Epidermal melanocyte (primary cell): ENCODE measurements around the gene TMEM200C.

Experiments
- DNase-seq: peaks from one replicate; pipeline ENCODE4 v3.0.0; 2011; ENCODE audit warnings: low spot score; ENCODE audit not compliant: insufficient read length

Gene TMEM200C

DNA sequence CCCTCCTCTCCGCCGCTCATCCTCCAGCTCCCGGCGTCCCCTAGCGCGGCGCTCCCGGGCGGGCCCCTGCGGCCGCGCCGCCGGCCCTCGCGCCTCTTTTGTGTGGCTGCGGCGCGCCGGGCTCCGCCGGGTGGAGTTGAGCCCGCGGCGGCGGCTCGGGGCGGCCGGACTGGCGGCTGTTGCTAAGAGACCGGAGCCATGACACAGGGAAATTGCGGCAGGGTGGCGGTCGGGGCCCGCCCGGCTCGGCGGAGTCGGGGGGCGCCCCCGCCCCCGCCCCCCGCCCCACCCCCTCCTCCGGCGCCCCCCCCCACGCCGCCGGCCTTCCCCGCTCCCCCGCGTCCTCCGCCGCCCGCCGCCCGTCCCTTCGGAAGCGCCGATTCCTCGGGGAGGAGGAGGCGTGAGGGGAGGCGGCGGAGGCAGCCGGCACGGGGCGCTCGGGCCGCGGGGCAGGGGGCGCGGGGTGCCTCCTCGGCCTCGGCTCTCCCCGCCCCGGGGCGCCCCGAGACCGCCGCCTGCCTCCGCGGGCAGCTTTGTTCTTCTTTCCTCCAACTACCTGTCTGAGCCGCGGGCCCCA lies at the start of gene TMEM200C:
Gene TMEM200C, minus strand, starts transcription at position 224 of the 577 bp plus-strand sequence. CDS start 3,459 bp downstream, outside the sequence.
- no peak for DNase-seq

DNA sequence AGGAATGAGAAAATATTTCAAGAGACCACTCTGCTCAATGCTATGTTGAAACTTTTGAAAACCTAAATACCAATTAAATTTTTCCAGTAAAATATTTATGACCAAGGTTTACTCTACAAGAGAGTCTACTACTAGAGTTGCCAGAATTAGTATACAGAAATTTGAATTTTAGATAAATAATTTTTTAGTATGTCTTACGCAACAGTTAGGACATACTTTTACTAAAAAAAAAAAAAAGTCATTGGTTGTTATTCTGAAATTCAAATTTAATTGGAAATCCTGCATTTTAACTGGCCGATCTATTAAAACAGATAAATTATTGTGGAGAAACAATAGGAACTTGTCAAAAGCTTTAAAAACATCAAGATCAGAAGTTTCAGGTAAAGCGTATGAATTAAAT lies 49.1 kb upstream of the TMEM200C start:
- no peak for DNase-seq

DNA sequence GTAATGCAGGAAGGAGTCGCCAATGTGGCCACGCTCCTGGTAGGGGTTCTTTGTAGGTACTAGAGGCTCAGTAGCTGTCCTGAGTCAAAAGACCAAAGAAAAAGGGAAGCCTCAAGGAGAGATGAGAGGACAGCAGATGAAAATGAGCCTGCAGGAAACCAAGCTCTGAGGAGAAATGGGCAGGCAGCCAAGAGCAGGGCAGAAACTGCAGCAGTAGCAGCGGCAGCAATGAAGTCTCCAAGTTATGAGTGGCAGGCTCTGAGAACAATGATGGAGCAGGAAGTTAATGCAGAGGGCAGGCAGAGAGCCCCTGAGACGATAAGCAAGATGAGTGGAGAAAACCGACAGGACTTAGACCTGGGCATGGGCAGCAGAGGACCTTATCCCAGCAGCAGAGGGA lies 48.2 kb upstream of the TMEM200C start:
- no peak for DNase-seq

- DNase-seq = no peak
Measured at GRCh38 chr18:5942591-5942990, 47.3 kb upstream of the TMEM200C start.

DNA sequence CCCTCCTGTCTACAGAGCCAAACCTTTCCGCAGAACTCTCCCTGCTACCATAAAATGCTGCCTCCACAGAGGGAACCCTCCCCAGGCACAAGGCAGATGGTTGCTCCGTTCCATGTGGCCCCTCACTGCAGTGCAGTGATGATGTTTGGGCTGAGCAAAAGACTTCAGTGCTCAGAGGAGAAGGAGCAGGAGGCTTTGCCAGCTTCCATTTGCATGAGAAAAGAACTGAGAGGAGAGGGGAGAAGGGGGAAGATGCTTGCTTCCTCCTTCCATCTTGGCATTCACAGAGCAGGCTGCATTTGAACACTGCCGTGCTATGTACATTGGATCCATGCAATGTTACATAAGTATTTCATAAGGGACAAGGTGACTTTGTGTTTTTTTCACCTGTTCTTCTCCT lies 46.6 kb upstream of the TMEM200C start:
- DNase-seq = no peak

DNA sequence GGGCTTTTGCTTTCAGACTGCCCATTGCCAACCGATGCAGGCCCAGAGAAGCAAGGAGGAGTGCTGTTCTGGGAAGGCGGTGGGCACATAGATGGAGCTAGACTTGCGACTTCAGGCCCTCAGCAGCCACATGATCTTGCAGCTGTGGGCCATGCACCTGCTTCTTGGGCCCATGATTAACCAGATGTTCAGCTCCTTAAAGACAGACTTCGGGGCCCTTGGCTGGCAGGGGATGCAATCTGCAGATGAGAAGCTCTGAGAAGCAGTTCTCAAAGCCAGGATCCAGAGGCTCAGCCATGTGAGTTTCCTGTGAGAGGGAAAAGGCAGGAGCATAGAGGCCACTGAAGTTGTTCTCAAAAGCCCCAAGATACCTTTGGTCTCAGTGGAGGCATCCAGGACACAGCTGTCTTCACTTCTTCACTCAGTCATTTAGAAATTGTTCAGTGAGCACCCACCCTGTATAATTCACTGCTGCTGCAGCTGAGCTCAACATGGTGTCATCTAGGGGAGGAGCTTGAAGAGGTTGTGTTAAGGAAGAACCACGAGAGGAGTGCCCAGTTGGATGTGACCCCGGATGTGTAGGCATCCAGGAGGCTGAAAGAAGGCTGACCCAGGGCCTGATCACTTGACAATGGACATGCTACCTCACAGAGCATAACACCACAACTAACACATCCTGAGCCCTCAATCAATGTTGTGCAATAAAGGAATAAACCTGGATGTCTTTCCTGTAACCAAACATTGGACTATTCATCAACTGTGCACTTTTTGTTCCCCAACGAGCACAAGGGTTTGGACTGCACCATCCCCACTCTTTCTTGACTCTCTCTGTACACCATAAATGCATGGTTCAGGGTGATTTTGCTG lies 44.7 kb upstream of the TMEM200C start:
- no peak for DNase-seq

GRCh38 chr18:5937795-5938194 lies 42.5 kb upstream of the TMEM200C start:
- no peak for DNase-seq

- no peak for DNase-seq
Measured at GRCh38 chr18:5937121-5937520, 41.8 kb upstream of the TMEM200C start.

DNA sequence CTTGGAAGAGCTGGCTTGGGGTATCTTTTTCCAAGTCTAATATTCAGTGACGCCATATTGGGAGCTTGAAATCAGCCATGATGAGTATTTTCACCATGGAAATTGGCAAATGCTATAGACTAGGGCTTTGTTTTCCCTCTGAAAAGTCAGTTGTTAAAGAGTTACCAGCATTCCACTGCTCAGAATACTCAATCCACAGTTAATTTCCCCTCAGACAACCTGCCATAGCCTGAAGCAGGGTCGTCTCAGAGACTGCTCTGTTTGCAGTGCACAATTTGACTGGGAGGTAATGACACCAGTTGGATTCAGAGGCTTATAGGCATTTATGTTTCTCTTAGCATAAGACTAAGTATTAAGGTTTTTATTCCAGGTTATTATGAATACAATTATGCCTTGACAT lies 35.5 kb upstream of the TMEM200C start:
- DNase-seq = no peak

DNA sequence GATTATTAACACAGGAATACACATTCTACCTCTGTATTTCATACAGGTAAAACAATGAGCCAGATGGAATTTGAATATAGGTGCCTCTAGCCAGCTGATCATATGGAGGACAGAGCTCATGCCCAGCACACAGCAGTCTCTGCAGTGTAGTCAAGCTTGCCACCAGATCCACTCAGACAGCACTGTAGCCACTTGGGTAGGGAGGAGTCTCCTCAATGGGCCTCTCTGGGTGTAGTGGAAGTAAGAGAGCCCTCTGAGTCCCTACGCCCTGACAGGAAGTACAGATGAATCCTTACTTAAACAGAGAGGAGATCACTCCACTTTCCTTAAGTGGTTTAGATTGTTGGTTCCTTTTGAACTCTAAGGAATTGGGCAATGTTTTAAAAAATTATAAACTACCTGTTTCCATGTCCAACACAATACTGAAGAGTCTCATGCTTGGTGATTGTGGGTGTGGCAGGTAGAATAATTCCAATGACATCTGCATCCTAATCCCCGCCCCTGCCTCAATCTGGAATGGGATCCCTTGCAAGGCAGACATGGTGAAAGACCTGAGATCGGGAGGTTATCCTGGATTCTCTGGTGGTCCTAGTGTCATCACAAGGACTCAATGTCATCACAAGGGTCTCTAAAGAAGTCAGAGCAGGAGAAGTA lies 23.0 kb upstream of the TMEM200C start:
- no peak for DNase-seq

DNA sequence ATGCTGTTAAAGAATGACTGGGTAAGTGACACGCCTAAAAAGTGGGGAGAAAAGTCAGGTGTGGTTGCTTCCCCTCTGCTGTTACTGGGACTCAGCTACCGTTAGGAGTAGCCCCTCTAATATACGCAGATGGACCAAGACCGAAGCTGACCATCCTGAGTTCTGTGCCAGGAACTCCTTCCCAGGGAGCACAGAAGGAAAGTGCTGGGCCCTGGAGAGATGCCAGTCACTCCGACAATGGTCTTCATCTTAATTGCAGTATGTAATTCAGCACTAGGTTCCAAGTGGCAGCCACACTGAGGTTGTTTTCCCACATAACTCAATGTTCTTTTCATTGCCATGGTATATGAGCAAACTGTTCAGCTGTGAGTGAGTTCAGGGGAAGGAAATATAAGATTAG lies 19.6 kb upstream of the TMEM200C start:
- DNase-seq = no peak

DNA sequence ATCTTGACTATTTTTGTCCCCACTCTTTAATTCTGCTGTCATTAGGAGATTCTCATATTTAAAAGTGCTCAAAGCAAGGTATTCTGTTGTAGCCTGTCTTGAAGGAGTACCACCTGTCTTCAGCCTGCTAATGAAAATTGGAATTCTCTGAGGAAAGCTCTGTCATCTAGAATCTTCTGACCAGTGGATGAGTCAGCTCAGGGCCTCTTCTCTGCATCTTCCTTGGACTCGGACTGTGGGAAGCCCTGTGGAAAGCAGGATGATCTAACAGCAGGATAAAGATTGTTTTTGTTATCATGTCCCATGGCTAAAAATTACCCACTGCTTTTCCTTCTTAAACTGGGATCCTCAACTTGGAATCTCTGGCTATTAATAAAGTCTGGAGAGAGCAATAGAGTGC lies 18.7 kb upstream of the TMEM200C start:
- no peak for DNase-seq

- no peak for DNase-seq
Measured at GRCh38 chr18:5912566-5912965, 17.2 kb upstream of the TMEM200C start.

DNA sequence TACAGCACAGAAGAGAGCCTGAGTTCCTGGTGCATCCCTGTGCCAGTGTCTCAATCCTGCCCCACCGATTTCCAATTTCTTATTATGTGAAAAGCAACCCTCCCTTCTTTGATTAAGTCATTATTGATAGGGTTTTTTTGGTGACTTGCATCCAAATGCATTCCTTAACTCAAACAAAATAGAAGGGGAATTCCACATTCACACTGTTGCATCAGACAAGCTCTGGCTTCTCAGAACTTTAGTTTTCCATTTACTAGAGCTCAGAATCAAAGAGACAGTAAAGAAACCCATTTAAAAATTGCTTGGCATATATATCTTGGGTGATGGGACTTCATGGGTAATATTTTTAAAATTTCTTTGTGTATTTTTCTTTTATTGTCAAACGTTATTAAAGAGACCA lies 13.8 kb upstream of the TMEM200C start:
- no peak for DNase-seq

- no peak for DNase-seq
Measured at GRCh38 chr18:5903386-5903785, 8.1 kb upstream of the TMEM200C start.

- no peak for DNase-seq
Measured at GRCh38 chr18:5900262-5900661, 4.9 kb upstream of the TMEM200C start.

GRCh38 chr18:5899835-5900234 lies 4.5 kb upstream of the TMEM200C start:
- no peak for DNase-seq

GRCh38 chr18:5895876-5896740 lies 786 bp upstream of the TMEM200C start:
- DNase-seq = no peak

- no peak for DNase-seq
Measured at GRCh38 chr18:5894611-5895298, 567 bp downstream of the TMEM200C start.

DNA sequence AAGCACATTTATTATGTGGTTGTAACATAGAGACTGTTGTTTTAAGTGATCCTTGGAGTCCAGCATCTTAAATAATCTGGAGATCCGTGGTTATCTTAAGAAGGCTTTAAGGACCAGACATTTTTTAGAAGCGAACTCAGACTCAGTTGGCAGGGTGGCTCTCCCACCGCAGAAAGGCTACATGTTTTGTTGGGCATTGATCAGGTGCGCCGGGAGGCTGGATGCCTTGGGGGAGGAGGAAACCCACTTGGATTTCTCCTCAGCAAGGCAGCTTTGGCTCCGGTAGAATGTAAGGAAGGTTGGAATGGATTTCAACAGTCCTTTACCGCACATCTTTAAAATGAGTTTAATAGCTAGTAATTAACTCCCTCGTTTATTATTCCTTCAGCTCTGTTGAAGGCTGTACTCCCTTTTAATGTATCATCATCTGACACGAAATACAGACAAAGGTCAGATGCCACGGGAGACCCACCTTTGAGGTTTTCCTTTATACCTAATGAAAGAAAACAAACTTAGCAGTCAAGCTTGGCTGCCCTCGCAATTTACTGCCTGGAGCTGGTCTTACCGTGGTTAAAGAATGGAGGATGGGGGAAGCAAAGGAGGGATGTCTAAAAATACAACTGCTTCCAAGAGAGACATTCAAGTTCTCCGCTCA lies 1.2 kb downstream of the TMEM200C start:
- DNase-seq = no peak
